ENCODE results near the gene KIF5A.

- TF ChIP-seq ZFX (IDR thresholded peaks at IDR 0.05; ENCODE audit: borderline replicate concordance), result no peak
- no peak for TF ChIP-seq CTCF (IDR thresholded peaks at IDR 0.05)
Measured at GRCh38 chr12:57564178-57564740, 14.4 kb downstream of the KIF5A start.

Data from 22Rv1 (cell line).